ENCODE measurements around the gene HBG1. TPM values are rescaled to one million over a fixed set of nuclear protein-coding genes. Genes with fewer than 3 reads are reported as not detected.
"Not testable (repeated sequence)": the region's sequence is repeated elsewhere in the genome, so short reads cannot be mapped to it uniquely, and the experiment has no call there.

The HBG1 gene
- not detected for total RNA-seq

DNA sequence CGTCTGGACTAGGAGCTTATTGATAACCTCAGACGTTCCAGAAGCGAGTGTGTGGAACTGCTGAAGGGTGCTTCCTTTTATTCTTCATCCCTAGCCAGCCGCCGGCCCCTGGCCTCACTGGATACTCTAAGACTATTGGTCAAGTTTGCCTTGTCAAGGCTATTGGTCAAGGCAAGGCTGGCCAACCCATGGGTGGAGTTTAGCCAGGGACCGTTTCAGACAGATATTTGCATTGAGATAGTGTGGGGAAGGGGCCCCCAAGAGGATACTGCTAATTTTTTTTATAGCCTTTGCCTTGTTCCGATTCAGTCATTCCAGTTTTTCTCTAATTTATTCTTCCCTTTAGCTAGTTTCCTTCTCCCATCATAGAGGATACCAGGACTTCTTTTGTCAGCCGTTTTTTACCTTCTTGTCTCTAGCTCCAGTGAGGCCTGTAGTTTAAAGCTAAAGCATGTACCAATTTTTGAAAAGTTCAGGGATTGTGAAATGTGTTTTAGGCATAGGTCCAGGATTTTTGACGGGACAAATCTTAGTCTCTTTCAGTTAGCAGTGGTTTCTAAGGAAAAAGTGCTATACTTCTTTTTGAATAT lies at the start of gene HBG1:
TSS of gene HBG1 (minus strand) at position 51 of the 590 bp plus-strand sequence. CDS start 53 bp downstream, outside the sequence.
- H3K27me3 ChIP-seq; ATAC-seq; H3K36me3 ChIP-seq; H3K4me1 ChIP-seq; H3K4me3 ChIP-seq; H3K27ac ChIP-seq; DNase-seq; H3K9me3 ChIP-seq; intact Hi-C loops (cut with DNase I; ENCODE audit: low total_unique reads); in situ Hi-C loops (cut with MboI; ENCODE audit: low sequenced_read_pairs in 4 of 4): not testable (repeated sequence)

GRCh38 chr11:5298451-5298850 lies 48.8 kb upstream of the HBG1 start:
- DNase-seq: no peak
- no peaks in the 10 kb centered on the region for H3K4me1 ChIP-seq
- intact Hi-C loops (cut with DNase I; ENCODE audit: low total_unique reads): no loop called here
- in situ Hi-C loops (cut with MboI; ENCODE audit: low sequenced_read_pairs in 4 of 4): no loop called here
- no peak overlapping the region for H3K4me3 ChIP-seq
- ATAC-seq: no peak
- no peaks in the 10 kb centered on the region for H3K27me3 ChIP-seq
- H3K27ac ChIP-seq: no peak overlapping the region
- H3K36me3 ChIP-seq: no peaks in the 10 kb centered on the region
- no peaks in the 10 kb centered on the region for H3K9me3 ChIP-seq
- TF ChIP-seq POLR2A (IDR thresholded peaks at IDR 0.05) (no peak), CTCF (IDR thresholded peaks at IDR 0.05 in 4 of 5, conservative IDR thresholded peaks at IDR 0.05 in 1 of 5) (no peak)

- no peak overlapping the region for H3K4me3 ChIP-seq
- ATAC-seq: no peak
- no peaks in the 10 kb centered on the region for H3K36me3 ChIP-seq
- H3K4me1 ChIP-seq: no peaks in the 10 kb centered on the region
- DNase-seq: no peak
- no peaks in the 10 kb centered on the region for H3K9me3 ChIP-seq
- H3K27ac ChIP-seq: no peak overlapping the region
- in situ Hi-C loops (cut with MboI; ENCODE audit: low sequenced_read_pairs in 4 of 4): no loop called here
- intact Hi-C loops (cut with DNase I; ENCODE audit: low total_unique reads): no loop called here
- H3K27me3 ChIP-seq: no peaks in the 10 kb centered on the region
- TF ChIP-seq CTCF (IDR thresholded peaks at IDR 0.05 in 4 of 5, conservative IDR thresholded peaks at IDR 0.05 in 1 of 5) (no peak), POLR2A (IDR thresholded peaks at IDR 0.05) (no peak)
Measured at GRCh38 chr11:5297721-5298323, 48.2 kb upstream of the HBG1 start.

DNA sequence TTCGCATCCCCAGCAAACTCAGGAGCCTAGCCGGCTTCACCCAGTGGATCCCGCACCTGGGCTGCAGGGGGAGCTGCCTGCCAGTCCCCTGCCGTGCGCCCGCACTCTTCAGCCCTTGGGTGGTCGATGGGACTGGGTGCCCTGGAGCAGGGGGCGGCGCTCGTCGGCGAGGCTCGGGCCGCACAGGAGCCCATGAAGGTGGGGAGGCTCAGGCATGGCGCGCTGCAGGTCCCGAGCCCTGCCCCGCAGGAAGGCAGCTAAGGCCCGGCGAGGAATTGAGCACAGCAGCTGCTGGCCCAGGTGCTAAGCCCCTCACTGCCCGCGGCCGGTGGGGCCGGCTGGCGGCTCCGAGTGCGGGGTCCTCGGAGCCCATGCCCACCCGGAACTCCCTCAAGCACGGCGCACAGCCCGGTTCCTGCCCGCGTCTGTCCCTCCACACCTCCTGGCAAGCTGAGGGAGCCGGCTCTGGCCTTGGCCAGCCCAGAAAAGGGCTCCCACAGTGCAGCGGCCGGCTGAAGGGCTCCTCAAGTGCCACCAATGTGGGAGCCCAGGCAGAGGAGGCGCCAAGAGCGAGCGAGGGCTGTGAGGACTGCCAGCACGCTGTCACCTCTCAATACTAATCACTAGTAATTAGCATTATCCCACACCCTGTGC lies 44.8 kb upstream of the HBG1 start:
- H3K36me3 ChIP-seq; H3K27ac ChIP-seq; H3K9me3 ChIP-seq; in situ Hi-C loops (cut with MboI; ENCODE audit: low sequenced_read_pairs in 4 of 4); DNase-seq; H3K4me3 ChIP-seq; ATAC-seq; H3K4me1 ChIP-seq; intact Hi-C loops (cut with DNase I; ENCODE audit: low total_unique reads); H3K27me3 ChIP-seq: not testable (repeated sequence)

- TF ChIP-seq POLR2A (IDR thresholded peaks at IDR 0.05) (no peak), CTCF (IDR thresholded peaks at IDR 0.05 in 4 of 5, conservative IDR thresholded peaks at IDR 0.05 in 1 of 5) (no peak)
- intact Hi-C loops (cut with DNase I; ENCODE audit: low total_unique reads) (no loop called here), in situ Hi-C loops (cut with MboI; ENCODE audit: low sequenced_read_pairs in 4 of 4) (no loop called here)
- DNase-seq (no peak), ATAC-seq (no peak)
- no peaks in the 10 kb centered on the region for H3K27me3 ChIP-seq
- H3K27ac ChIP-seq: no peak overlapping the region
- no peak overlapping the region for H3K4me3 ChIP-seq
- no peaks in the 10 kb centered on the region for H3K9me3 ChIP-seq
- no peaks in the 10 kb centered on the region for H3K4me1 ChIP-seq
- no peaks in the 10 kb centered on the region for H3K36me3 ChIP-seq
Measured at GRCh38 chr11:5293028-5293427, 43.4 kb upstream of the HBG1 start.

All from gastrocnemius medialis (tissue), 4 donors.